ENCODE data around the gene P3H1.

Gene P3H1

DNA sequence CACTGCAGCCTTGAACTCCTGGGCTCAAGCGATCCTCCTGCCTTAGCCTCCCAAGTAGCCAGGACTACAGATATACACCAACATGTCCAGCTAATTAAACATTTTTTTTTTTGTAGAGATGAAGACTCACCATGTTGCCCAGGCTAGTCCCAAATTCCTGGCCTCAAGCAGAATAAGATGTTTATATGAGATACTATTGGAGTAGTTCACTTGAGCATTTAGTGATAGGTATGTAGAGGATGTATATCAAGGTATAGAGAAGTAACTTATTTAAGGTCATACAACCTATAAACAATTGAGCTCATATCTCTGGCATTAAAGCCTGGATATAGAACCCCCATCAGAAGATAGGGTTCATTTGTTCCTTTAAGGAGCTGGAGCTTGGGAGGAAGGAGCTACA lies 13.3 kb upstream of the P3H1 start:
- no peak overlapping the region for H3K4me3 ChIP-seq (ENCODE audit: severe bottlenecking)
- H3K36me3 ChIP-seq (ENCODE audit: low read depth) = peaks cover 17% of the 10 kb centered on the region
- no peaks in the 10 kb centered on the region for H3K27me3 ChIP-seq (ENCODE audit: insufficient read depth, poor library complexity, severe bottlenecking)
- no peaks in the 10 kb centered on the region for H3K9me3 ChIP-seq (ENCODE audit: severe bottlenecking)
- DNase-seq (ENCODE audit: low spot score) = no peak
- ATAC-seq (ENCODE audit: low read depth) = no peak
- H3K4me1 ChIP-seq (ENCODE audit: insufficient read depth, poor library complexity, severe bottlenecking) = no peaks in the 10 kb centered on the region
- TF ChIP-seq, protein P1, sequence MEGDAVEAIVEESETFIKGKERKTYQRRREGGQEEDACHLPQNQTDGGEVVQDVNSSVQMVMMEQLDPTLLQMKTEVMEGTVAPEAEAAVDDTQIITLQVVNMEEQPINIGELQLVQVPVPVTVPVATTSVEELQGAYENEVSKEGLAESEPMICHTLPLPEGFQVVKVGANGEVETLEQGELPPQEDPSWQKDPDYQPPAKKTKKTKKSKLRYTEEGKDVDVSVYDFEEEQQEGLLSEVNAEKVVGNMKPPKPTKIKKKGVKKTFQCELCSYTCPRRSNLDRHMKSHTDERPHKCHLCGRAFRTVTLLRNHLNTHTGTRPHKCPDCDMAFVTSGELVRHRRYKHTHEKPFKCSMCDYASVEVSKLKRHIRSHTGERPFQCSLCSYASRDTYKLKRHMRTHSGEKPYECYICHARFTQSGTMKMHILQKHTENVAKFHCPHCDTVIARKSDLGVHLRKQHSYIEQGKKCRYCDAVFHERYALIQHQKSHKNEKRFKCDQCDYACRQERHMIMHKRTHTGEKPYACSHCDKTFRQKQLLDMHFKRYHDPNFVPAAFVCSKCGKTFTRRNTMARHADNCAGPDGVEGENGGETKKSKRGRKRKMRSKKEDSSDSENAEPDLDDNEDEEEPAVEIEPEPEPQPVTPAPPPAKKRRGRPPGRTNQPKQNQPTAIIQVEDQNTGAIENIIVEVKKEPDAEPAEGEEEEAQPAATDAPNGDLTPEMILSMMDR (IDR thresholded peaks at IDR 0.05; ENCODE audit: poor library complexity, severe bottlenecking) = no peak
- H3K27ac ChIP-seq (ENCODE audit: poor library complexity, severe bottlenecking) = no peak overlapping the region

DNA sequence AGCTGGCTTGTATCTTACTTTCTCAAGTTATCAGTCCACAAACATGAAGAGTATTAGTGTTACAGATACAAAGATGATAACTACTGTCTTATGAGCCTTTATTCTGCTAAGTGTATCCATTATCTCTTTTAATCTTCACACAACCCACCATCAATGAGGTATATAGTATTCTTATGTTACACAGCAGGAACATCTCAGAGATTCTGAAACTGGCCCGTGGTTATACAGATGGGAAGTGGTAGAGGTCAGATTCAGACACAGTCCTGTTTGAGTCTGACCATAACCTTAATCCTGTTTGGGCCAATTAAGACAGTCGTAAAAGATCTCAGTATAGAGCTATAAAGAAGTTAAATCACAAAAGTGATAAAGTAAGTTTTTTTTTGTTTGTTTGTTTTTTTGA lies 12.9 kb upstream of the P3H1 start:
- no peaks in the 10 kb centered on the region for H3K9me3 ChIP-seq (ENCODE audit: severe bottlenecking)
- H3K27me3 ChIP-seq (ENCODE audit: insufficient read depth, poor library complexity, severe bottlenecking) = no peaks in the 10 kb centered on the region
- no peak overlapping the region for H3K27ac ChIP-seq (ENCODE audit: poor library complexity, severe bottlenecking)
- H3K4me3 ChIP-seq (ENCODE audit: severe bottlenecking) = no peak overlapping the region
- DNase-seq (ENCODE audit: low spot score) (no peak), ATAC-seq (ENCODE audit: low read depth) (no peak)
- H3K36me3 ChIP-seq (ENCODE audit: low read depth) = peaks cover 21% of the 10 kb centered on the region
- TF ChIP-seq, protein P1 (IDR thresholded peaks at IDR 0.05; ENCODE audit: poor library complexity, severe bottlenecking) = no peak
- no peaks in the 10 kb centered on the region for H3K4me1 ChIP-seq (ENCODE audit: insufficient read depth, poor library complexity, severe bottlenecking)

DNA sequence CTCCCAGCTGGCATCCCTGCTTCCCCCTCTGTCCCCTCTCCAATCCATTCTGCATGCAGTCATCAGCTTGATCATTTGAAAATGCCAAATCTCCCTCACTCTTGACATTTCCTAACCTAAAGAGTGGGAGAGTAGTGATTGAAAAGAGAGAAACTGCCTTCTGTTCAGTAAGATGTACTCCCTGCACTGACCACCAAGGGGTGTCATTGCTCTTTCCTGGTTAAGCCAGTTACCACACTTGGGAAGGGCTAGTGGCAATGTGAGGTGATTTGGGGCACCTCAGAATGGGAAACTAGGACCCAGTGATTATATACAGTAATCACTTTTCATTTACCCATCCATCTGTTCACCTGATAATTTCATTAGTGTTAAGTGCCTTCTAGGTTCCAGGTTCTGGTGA lies 11.0 kb upstream of the P3H1 start:
- DNase-seq (ENCODE audit: low spot score) (no peak), ATAC-seq (ENCODE audit: low read depth) (peak; percentile 44; the same call in 1 of the 3 replicates)
- TF ChIP-seq, protein P1 (IDR thresholded peaks at IDR 0.05; ENCODE audit: poor library complexity, severe bottlenecking) = peak; percentile 56
- Histone ChIP-seq H3K27me3 (ENCODE audit: insufficient read depth, poor library complexity, severe bottlenecking) (no peaks in the 10 kb centered on the region), H3K4me3 (ENCODE audit: severe bottlenecking) (no peak overlapping the region), H3K27ac (ENCODE audit: poor library complexity, severe bottlenecking) (no peak overlapping the region), H3K36me3 (ENCODE audit: low read depth) (peaks cover 31% of the 10 kb centered on the region), H3K4me1 (ENCODE audit: insufficient read depth, poor library complexity, severe bottlenecking) (no peaks in the 10 kb centered on the region), H3K9me3 (ENCODE audit: severe bottlenecking) (no peaks in the 10 kb centered on the region)

DNA sequence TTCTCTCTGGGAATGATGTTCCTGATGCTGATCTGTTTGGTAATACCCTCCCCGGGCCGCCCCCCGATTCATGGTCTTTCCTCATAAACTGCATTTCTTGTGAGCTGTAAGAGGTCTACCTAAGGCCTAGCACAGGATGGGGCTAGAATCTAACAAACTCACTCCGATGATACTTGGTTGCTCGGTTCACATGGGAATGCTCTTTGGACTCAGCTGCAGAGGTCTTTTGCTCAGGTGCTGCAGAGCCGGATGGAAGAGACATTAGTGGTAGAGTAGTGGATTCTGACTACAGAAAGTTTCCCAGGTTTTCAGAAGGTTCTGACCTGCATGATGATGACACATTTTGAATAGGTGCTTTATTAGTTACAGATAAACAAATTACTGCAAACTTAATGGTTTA lies 9.7 kb upstream of the P3H1 start:
- Histone ChIP-seq H3K27ac (ENCODE audit: poor library complexity, severe bottlenecking) (no peak overlapping the region), H3K4me3 (ENCODE audit: severe bottlenecking) (no peak overlapping the region), H3K4me1 (ENCODE audit: insufficient read depth, poor library complexity, severe bottlenecking) (no peaks in the 10 kb centered on the region), H3K9me3 (ENCODE audit: severe bottlenecking) (no peaks in the 10 kb centered on the region), H3K36me3 (ENCODE audit: low read depth) (peaks cover 29% of the 10 kb centered on the region), H3K27me3 (ENCODE audit: insufficient read depth, poor library complexity, severe bottlenecking) (no peaks in the 10 kb centered on the region)
- no peak for DNase-seq (ENCODE audit: low spot score)
- ATAC-seq (ENCODE audit: low read depth) = no peak
- TF ChIP-seq, protein P1 (IDR thresholded peaks at IDR 0.05; ENCODE audit: poor library complexity, severe bottlenecking) = no peak

DNA sequence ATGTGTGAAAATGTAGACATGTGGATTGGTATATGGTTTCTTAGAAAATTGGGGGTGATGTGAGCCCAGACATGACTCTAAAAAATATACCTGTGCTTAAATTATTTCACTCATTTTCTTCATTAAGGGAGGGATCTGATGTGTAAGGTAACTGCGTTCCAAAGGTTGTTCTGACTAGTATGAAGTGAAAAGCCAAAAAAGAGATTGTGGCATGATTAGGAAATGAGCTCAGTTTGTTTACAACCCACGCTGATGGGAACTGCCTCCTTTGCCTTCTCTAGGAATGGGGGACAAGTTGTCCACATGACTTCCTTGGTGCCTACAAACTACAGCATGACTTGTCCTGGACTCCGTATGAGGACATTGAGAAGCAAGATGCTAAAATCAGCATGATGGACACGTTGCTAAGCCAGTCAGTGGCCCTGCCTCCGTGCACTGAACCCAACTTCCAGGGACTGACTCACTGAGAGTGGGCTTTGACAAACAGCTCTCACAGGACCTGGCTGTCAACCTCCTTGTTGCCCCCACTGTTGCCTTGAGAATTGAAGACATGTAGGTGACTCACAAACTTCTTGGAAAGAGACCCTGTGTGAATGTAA lies 8.2 kb upstream of the P3H1 start:
- ATAC-seq (ENCODE audit: low read depth) (no peak), DNase-seq (ENCODE audit: low spot score) (no peak)
- H3K4me3 ChIP-seq (ENCODE audit: severe bottlenecking) = no peak overlapping the region
- H3K27me3 ChIP-seq (ENCODE audit: insufficient read depth, poor library complexity, severe bottlenecking) = no peaks in the 10 kb centered on the region
- no peaks in the 10 kb centered on the region for H3K9me3 ChIP-seq (ENCODE audit: severe bottlenecking)
- peaks cover 36% of the 10 kb centered on the region for H3K36me3 ChIP-seq (ENCODE audit: low read depth)
- H3K27ac ChIP-seq (ENCODE audit: poor library complexity, severe bottlenecking) = no peak overlapping the region
- TF ChIP-seq, protein P1 (IDR thresholded peaks at IDR 0.05; ENCODE audit: poor library complexity, severe bottlenecking) = no peak
- H3K4me1 ChIP-seq (ENCODE audit: insufficient read depth, poor library complexity, severe bottlenecking) = no peaks in the 10 kb centered on the region
